ENCODE data around the gene TAF11L8. TPM values are rescaled to one million over a fixed set of nuclear protein-coding genes. Genes with fewer than 3 reads are reported as not detected.
"Not testable (repeated sequence)": the region's sequence is repeated elsewhere in the genome, so short reads cannot be mapped to it uniquely, and the experiment has no call there.

The TAF11L8 gene
- not detected for total RNA-seq

DNA sequence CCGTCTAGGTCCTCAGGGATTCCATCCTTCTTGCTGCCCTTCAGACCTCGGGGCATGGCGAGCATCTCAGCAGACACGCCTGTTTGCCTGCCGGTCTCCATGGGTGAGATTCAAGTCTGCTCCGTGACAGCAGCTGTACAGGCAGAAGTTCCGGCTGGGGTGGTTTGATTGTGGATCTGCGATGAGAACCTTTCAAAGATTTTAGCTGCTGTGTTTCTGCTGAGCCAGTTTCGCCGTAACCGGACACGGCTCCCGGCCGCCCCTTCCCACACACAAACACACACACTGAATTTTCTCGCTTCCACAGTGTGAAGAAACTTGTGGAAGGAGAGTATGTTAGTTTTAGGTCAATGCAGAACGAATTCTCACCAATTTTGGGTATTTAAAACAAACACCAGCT lies at the start of gene TAF11L8:
TSS of gene TAF11L8 (minus strand) at position 101 of the 400 bp plus-strand sequence.
- H3K4me3 Mint-ChIP-seq, H3K36me3 Mint-ChIP-seq, H3K9me3 Mint-ChIP-seq, H3K27ac Mint-ChIP-seq, H3K27me3 Mint-ChIP-seq, H3K4me1 Mint-ChIP-seq, DNase-seq: not testable (repeated sequence)

DNA sequence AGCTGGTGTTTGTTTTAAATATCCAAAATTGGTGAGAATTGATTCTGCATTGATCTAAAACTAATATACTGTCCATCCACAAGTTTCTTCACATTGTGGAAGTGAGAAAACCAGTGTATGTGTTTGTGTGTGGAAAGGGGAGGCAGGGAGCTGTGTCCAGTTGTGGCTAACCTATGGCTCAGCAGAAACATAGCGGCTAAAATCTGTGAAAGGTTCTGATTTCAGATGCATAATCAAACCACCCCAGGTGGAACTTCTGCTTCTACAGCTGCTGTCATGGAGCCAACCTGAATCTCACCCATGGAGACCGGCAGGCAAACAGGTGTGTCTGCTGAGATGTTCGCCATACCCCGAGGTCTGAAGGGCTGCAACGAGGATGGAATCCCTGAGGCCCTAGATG lies 43.4 kb upstream of the TAF11L8 start, which contains the start of gene TAF11L14:
TSS of gene TAF11L14 (plus strand) at position 301 of the 400 bp plus-strand sequence.
- H3K4me1 Mint-ChIP-seq, result no peaks in the 10 kb centered on the region
- no peak within 1 kb of the TSS for H3K27ac Mint-ChIP-seq
- DNase-seq, result no peak
- H3K36me3 Mint-ChIP-seq, result no peaks in the 10 kb centered on the region
- H3K27me3 Mint-ChIP-seq, result no peaks in the 10 kb centered on the region
- no peak within 1 kb of the TSS for H3K4me3 Mint-ChIP-seq
- H3K9me3 Mint-ChIP-seq, result peaks cover 3% of the 10 kb centered on the region

DNA sequence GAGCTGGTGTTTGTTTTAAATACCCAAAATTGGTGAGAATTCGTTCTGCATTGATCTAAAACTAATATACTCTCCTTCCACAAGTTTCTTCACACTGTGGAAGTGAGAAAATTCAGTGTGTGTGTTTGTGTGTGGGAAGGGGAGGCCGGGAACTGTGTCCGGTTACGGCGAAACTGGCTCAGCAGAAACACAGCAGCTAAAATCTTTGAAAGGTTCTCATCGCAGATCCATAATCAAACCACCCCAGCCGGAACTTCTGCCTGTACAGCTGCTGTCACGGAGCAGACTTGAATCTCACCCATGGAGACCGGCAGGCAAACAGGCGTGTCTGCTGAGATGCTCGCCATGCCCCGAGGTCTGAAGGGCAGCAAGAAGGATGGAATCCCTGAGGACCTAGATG lies 41.0 kb upstream of the TAF11L8 start, which contains the start of gene TAF11L13:
TSS of gene TAF11L13 (plus strand) at position 301 of the 400 bp plus-strand sequence.
- not testable (repeated sequence) for H3K9me3 Mint-ChIP-seq, H3K36me3 Mint-ChIP-seq, H3K4me1 Mint-ChIP-seq, H3K27me3 Mint-ChIP-seq, H3K4me3 Mint-ChIP-seq, DNase-seq
- peak within 1 kb of the TSS; percentile 51 for H3K27ac Mint-ChIP-seq

DNA sequence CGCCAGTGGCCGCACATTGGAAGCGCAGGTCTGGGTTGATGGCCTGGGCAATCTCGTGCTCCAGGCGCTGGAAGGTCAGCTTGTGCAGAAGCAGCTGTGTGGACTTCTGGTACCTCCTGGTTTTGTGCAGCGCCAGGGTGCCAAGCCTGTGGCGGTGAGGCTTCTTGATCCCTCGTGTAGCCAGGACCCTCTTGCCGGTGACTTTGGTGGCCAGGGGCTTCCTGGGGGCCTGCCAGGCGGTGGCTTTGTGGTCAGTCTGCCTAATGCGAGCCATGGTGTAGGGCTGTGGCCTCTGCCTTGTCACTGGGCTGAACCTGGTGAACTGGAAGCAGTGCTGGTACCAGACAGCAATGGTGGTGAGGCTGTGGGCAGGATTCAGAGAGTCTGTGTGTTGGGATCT lies 34.9 kb upstream of the TAF11L8 start:
- no peak for DNase-seq
- no peak overlapping the region for H3K27ac Mint-ChIP-seq
- H3K4me1 Mint-ChIP-seq, result no peaks in the 10 kb centered on the region
- H3K4me3 Mint-ChIP-seq, result no peak overlapping the region
- H3K9me3 Mint-ChIP-seq, result peaks cover 1% of the 10 kb centered on the region
- H3K36me3 Mint-ChIP-seq, result no peaks in the 10 kb centered on the region
- H3K27me3 Mint-ChIP-seq, result no peaks in the 10 kb centered on the region

DNA sequence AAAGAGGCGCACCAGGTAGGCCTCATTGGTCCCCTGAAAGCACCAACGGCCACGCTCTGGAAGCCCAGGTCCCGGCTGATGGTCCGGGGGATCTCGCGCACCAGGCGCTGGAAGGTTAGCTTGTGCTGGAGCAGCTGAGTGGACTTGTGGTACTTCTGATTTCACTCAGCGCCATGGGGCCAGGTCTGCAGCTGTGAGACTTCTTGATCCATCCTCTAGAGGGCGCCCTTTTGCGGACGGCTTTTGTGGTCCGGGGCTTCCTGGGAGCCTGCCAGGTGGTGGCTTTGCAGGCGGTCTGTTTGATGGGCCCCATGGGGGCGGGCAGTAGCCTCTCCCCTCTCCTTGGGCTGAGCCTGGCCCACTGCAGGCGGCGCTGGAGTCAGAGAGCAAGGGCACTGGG lies 29.9 kb upstream of the TAF11L8 start:
- Mint-ChIP-seq H3K27ac (no peak overlapping the region), H3K36me3 (no peaks in the 10 kb centered on the region), H3K4me1 (no peaks in the 10 kb centered on the region), H3K27me3 (no peaks in the 10 kb centered on the region), H3K4me3 (no peak overlapping the region), H3K9me3 (peaks cover 1% of the 10 kb centered on the region)
- no peak for DNase-seq

DNA sequence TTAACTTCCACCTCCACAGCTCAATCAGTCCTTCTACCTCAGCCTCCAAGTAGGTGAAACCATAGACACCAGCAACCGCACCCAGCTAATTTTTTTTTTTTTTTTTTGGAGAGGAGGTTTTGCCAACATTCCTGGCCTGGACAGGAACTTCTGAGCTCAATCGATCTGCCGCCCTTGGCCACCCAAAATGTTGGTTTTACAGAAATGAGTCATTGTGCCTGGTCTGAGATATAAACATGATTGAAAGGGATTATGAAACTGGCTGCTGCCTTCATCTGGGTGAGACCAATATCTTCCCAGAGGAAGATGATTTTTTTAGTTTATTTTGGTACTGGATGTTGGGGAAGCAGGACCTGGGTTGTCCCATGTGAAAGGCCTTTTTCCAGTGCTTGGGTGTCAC lies 28.6 kb upstream of the TAF11L8 start:
- peaks cover 1% of the 10 kb centered on the region for H3K9me3 Mint-ChIP-seq
- no peak for DNase-seq
- H3K27ac Mint-ChIP-seq, result no peak overlapping the region
- H3K4me3 Mint-ChIP-seq, result no peak overlapping the region
- H3K27me3 Mint-ChIP-seq, result no peaks in the 10 kb centered on the region
- no peaks in the 10 kb centered on the region for H3K4me1 Mint-ChIP-seq
- H3K36me3 Mint-ChIP-seq, result no peaks in the 10 kb centered on the region

DNA sequence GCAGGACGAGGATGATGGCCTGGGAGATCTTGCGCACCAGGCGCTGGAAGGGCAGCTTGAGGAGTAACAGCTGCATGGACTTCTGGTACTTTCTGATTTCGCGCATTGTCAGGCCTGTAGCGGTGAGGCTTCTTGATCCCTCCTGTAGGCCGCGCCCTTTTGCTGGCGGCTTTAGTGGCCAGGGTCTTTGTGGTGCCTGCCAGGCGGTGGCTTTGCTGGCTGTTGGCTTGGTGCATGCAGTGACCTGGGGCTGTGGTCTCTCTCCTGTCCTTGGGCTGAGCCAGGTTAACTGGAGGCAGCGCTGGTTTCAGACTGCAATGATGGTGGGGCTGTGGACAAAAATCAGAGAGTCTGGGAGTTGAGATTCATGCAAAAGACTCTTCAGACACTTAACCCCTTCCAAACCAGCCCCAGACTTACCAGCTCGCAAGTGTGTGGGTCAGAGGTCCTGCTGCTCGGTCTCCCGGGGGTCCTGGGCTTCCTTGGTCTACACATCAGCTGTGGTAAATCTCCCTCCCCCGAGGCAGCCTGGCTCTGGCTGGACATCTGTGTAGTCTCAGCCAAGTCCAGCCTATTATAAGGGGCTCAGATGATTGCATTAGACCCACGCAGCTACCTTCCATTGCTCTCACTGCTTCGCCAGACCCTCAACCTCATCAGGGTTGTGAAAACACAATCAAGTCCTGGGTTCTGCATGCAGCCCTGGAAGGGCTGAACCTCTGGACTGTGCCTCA lies 24.3 kb upstream of the TAF11L8 start:
- no peak overlapping the region for H3K4me3 Mint-ChIP-seq
- no peaks in the 10 kb centered on the region for H3K9me3 Mint-ChIP-seq
- H3K27ac Mint-ChIP-seq, result no peak overlapping the region
- no peaks in the 10 kb centered on the region for H3K4me1 Mint-ChIP-seq
- no peak for DNase-seq
- no peaks in the 10 kb centered on the region for H3K36me3 Mint-ChIP-seq
- no peaks in the 10 kb centered on the region for H3K27me3 Mint-ChIP-seq

DNA sequence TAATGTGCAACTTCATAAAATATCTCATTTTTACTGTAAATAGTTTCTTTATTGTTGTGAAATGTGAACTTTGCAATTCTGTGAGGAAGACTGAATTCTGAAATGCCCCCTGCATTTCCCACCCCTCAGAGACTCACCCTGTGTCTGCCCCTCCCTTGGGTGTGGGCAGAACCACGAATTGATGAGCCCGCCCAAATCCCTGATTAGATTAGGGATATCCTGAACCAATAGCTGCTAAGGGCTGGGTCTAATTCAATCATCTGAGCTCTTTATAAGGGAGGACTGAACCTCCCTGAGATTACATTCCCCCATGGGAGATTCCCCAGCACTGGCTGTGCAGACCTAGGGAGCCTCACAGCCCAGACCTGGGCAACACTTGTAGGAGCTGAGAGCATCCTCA lies 19.3 kb upstream of the TAF11L8 start, which contains the start of gene TAF11L12:
TSS of gene TAF11L12 (plus strand) at position 301 of the 400 bp plus-strand sequence.
- H3K4me3 Mint-ChIP-seq, H3K4me1 Mint-ChIP-seq, H3K27me3 Mint-ChIP-seq, H3K9me3 Mint-ChIP-seq, H3K36me3 Mint-ChIP-seq, H3K27ac Mint-ChIP-seq, DNase-seq: not testable (repeated sequence)

DNA sequence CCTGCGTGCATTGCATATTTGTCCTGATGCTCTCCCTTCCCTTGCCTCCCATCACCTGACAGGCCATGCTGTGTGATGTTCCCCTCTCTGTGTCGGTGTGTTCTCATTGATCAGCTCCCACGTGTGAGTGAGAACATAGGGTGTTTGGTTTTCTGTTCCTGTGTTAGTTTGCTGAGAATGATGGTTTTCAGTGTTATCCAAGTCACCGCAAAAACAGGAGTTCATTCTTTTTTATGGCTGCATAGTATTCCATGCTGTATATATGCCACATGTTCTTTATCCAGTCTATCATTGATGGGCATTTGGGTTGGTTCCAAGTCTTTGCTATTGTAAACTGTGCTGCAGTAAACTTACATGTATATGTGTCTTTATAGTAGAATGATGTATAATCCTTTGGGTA lies 16.7 kb upstream of the TAF11L8 start:
- H3K27ac Mint-ChIP-seq, DNase-seq, H3K4me3 Mint-ChIP-seq, H3K4me1 Mint-ChIP-seq, H3K27me3 Mint-ChIP-seq, H3K9me3 Mint-ChIP-seq, H3K36me3 Mint-ChIP-seq: not testable (repeated sequence)

DNA sequence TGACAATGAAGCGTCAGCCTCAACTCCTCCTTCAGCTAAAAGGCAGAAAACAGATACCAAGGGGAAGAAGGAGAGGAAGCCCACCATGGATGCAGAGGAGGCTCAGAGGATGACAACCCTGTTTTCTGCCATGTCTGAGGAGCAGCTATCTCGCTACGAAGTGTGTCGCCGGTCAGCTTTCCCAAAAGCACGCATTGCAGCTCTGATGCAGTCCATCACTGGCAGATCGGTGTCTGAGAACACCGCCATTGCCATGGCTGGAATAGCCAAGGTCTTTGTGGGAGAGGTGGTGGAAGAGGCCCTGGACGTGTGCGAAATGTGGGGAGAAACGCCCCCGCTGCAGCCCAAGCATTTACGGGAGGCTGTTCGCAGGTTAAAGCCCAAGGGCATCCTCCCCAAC lies 14.2 kb upstream of the TAF11L8 start:
- H3K9me3 Mint-ChIP-seq, result peaks cover 2% of the 10 kb centered on the region

DNA sequence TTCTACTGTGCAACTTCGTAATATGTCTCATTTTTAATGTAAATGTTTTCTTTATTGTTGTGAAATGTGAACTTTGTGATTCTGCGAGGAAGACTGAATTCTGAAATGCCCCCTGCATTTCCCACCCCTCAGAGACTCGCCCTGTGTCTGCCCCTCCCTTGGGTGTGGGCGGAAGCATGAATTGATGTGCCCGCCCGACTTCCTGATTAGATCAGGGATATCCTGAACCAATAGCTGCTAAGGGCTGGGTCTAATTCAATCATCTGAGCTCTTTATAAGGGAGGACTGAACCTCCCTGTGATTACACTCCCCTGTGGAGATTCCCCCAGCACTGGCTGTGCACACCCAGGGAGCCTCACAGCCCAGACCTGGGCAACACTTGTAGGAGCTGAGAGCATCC lies 13.1 kb upstream of the TAF11L8 start, which contains the start of gene TAF11L11:
TSS of gene TAF11L11 (plus strand) at position 304 of the 400 bp plus-strand sequence.
- not testable (repeated sequence) for H3K9me3 Mint-ChIP-seq, H3K4me1 Mint-ChIP-seq, H3K27ac Mint-ChIP-seq, H3K36me3 Mint-ChIP-seq, H3K27me3 Mint-ChIP-seq, DNase-seq, H3K4me3 Mint-ChIP-seq

More for the DNA sequence above, 14.2 kb upstream of the TAF11L8 start:
- Mint-ChIP-seq H3K27ac (no peak overlapping the region), H3K27me3 (no peaks in the 10 kb centered on the region), H3K4me1 (no peaks in the 10 kb centered on the region), H3K4me3 (no peak overlapping the region), H3K36me3 (no peaks in the 10 kb centered on the region)
- DNase-seq, result no peak

DNA sequence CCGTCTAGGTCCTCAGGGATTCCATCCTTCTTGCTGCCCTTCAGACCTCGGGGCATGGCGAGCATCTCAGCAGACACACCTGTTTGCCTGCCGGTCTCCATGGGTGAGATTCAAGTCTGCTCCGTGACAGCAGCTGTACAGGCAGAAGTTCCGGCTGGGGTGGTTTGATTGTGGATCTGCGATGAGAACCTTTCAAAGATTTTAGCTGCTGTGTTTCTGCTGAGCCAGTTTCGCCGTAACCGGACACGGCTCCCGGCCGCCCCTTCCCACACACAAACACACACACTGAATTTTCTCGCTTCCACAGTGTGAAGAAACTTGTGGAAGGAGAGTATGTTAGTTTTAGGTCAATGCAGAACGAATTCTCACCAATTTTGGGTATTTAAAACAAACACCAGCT lies 7.0 kb upstream of the TAF11L8 start, which contains the start of gene TAF11L10:
TSS of gene TAF11L10 (minus strand) at position 101 of the 400 bp plus-strand sequence.
- not testable (repeated sequence) for H3K27ac Mint-ChIP-seq, H3K4me3 Mint-ChIP-seq, H3K9me3 Mint-ChIP-seq, H3K36me3 Mint-ChIP-seq, H3K4me1 Mint-ChIP-seq, H3K27me3 Mint-ChIP-seq, DNase-seq

DNA sequence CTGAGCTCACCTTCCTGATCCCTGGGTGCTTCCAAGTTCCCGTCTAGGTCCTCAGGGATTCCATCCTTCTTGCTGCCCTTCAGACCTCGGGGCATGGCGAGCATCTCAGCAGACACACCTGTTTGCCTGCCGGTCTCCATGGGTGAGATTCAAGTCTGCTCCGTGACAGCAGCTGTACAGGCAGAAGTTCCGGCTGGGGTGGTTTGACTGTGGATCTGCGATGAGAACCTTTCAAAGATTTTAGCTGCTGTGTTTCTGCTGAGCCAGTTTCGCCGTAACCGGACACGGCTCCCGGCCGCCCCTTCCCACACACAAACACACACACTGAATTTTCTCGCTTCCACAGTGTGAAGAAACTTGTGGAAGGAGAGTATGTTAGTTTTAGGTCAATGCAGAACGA lies 3.5 kb upstream of the TAF11L8 start, which contains the start of gene TAF11L9:
TSS of gene TAF11L9 (minus strand) at position 140 of the 400 bp plus-strand sequence.
- H3K4me1 Mint-ChIP-seq, H3K9me3 Mint-ChIP-seq, H3K27ac Mint-ChIP-seq, H3K4me3 Mint-ChIP-seq, H3K36me3 Mint-ChIP-seq, DNase-seq, H3K27me3 Mint-ChIP-seq: not testable (repeated sequence)

DNA sequence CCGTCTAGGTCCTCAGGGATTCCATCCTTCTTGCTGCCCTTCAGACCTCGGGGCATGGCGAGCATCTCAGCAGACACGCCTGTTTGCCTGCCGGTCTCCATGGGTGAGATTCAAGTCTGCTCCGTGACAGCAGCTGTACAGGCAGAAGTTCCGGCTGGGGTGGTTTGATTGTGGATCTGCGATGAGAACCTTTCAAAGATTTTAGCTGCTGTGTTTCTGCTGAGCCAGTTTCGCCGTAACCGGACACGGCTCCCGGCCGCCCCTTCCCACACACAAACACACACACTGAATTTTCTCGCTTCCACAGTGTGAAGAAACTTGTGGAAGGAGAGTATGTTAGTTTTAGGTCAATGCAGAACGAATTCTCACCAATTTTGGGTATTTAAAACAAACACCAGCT lies 5.1 kb downstream of the TAF11L8 start, which contains the start of gene TAF11L7:
TSS of gene TAF11L7 (minus strand) at position 101 of the 400 bp plus-strand sequence.
- H3K27me3 Mint-ChIP-seq, DNase-seq, H3K4me3 Mint-ChIP-seq, H3K4me1 Mint-ChIP-seq, H3K9me3 Mint-ChIP-seq, H3K36me3 Mint-ChIP-seq, H3K27ac Mint-ChIP-seq: not testable (repeated sequence)

Data from activated naive CD8-positive, alpha-beta T cell treated with anti-CD3 and anti-CD28 coated beads for 36 hours (primary cell).